GM19455 (cell line): ENCODE data around the gene NIP7.
"Not testable (repeated sequence)": the region's sequence is repeated elsewhere in the genome, so short reads cannot be mapped to it uniquely, and the experiment has no call there.

Source experiments
- ATAC-seq: cut with Tn5 transposase; IDR thresholded peaks from one replicate; pipeline ENCODE4 v1.9.1; 2021; ENCODE audit not compliant: unreplicated experiment

Gene NIP7

DNA sequence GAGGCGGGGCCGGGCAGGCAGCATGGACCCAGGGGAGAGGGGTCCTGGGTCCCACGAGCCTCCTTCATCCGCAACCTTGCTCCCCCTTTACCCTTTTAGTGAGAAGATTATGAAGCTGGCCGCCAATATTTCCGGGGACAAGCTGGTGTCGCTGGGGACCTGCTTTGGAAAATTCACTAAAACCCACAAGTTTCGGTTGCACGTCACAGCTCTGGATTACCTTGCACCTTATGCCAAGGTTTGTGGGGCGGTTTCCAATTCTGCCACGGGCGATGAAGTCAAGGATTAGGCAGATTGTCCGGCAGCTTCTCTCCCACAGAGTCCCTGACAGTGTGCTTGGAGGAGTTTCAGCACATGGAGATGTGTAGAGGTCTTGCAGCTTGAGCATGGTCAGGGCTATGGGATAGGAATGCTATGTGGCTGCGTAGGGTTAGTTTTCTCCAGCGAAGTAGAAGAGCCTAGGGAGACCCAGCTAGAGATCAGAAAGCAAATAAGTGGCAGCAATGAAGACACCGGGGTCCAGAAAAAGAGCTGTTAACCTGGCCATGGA lies 598 bp downstream of the NIP7 start:
- no peak for ATAC-seq

- ATAC-seq: no peak
Measured at GRCh38 chr16:69344171-69344570, 4.6 kb downstream of the NIP7 start.

- no peak for ATAC-seq
Measured at GRCh38 chr16:69345923-69346322, 6.4 kb downstream of the NIP7 start.

- no peak for ATAC-seq
Measured at GRCh38 chr16:69346683-69347082, 7.1 kb downstream of the NIP7 start.

DNA sequence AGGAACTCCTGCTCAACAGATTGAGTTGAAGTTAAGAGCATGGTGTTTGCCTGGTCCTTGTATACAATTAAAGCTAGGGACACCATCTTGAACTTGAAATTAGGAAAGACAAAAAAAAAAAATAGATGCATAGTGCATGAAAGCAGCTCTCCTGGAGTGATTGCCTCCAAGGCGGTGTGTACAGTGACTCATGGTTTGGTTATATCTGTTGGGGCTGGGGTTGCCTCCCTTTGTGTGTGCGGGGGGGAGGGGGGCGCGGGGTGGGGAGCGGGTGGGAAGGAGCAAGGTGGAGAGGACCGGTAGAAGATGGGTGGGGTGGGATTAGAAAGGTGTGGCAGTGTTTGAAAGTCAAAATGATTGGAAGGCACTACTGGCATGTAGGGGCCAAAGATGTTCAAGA lies 8.7 kb downstream of the NIP7 start:
- no peak for ATAC-seq

DNA sequence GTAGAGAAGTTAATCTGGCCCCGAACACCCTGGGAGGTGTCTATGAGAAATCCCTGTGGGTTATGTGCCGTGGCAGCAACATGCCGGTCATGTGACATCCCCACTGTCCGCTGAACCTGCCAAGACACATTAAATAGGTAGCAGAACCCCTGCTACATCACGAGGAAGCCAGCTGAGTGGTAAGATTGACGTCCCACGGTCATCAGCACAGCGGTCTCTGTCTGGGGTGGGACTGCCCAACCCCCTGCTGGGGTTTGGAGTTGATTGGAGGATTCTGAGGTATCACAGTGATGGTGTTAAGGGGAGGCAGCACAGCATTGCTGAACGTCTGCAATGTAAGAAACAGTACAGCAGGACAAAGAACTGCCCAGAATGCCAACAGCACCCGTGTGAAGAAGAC lies 10.0 kb downstream of the NIP7 start:
- no peak for ATAC-seq

- no peak for ATAC-seq
Measured at GRCh38 chr16:69350536-69351133, 11.1 kb downstream of the NIP7 start.

DNA sequence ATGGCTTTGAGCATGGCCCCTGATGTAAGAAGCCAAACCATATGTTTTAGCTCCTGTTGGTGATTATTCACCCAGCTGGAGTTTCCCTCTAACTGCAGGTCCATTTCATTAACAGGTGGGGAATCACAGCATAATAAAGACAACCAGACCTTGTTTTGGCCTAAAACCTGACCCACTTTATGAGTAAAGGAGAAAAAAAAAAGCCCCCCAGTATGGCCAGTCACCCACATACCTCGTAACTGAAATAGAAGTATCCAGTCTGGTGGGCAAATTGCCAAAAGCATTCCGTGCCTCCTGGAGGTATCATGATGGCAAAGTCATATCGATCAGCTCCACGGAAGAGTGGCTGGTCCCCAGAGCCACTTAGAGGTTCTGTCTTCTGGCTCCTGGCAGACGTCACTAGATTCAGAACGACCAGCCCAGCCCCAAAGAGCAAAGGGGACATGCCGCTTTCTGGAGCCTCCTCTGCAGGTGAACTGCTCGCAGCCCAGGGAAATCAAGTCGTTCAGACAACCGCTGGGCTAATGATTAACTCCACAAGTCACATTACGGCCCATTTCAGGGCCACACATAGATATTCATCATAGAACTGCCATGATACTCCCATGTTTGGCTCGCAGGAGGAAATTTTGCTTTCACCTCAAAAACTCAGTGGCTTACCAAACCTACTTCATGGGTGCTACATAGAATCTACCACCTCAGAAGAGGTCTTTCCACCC lies 11.9 kb downstream of the NIP7 start, which contains the start of gene TMED6:
Gene TMED6, minus strand, starts transcription at position 478 of the 719 bp plus-strand sequence. Its CDS starts 33 bp downstream, at position 445.
- ATAC-seq: no peak

GRCh38 chr16:69360070-69360469 lies 20.5 kb downstream of the NIP7 start:
- not testable (repeated sequence) for ATAC-seq

GRCh38 chr16:69363281-69363717 lies 23.7 kb downstream of the NIP7 start:
- no peak for ATAC-seq

GRCh38 chr16:69364088-69364487 lies 24.5 kb downstream of the NIP7 start:
- ATAC-seq: no peak

DNA sequence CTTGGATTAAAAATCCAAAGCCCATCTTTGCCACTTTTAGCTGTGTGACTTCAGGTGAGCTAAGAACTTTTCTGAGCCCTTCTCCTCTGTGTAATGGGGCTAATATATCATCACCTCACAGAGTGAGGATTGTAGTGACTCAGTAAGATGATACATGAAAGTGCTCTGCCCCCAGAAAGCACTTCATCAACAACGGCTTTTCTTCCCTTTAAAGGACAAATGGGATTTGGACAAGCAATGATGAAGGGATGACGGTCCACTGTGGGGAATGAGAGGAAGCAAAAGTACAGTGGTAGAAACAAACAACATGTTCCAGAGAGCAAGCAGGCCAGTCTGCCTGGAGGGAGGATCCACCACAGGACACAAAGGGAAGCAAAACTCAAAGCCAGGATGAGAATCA lies 26.3 kb downstream of the NIP7 start:
- no peak for ATAC-seq

DNA sequence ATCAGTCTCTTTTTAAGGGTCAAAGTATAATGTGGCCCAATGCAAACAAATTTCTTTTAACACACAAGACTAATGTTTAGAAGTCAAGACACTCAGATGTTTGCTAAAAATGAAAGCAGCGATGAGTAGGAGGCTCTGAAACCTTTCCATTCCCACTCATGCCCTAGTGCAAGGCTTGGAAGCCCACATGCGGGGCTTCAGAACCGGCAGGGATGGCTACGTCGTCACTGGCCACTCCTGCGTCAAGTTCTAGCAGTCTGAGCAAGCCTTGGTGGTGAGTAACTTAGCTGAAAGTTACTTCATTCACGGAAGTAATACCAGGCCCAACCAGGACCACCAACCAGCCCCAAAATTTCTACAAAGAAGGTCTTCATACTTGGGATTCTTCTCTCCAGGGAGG lies 26.9 kb downstream of the NIP7 start:
- no peak for ATAC-seq

GRCh38 chr16:69367980-69368379 lies 28.4 kb downstream of the NIP7 start:
- no peak for ATAC-seq

DNA sequence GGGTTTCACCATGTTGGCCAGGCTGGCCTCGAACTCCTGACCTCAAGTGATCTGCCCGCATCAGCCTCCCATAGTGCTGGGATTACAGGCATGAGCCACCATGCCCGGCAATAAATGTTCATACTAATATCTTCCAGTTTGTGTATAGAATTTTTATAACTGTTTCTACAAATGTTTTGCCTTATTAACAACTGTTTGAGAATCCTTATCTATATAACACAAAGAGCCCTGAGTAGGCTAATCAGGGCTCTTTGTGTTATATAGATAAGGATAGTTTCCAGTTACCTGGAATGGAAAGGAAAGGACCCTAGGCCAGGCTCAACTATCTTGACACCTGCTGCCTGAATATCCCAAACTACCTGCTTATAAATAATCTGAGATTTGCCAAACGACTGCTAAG lies 29.3 kb downstream of the NIP7 start:
- no peak for ATAC-seq

GRCh38 chr16:69371564-69371963 lies 32.0 kb downstream of the NIP7 start:
- no peak for ATAC-seq

DNA sequence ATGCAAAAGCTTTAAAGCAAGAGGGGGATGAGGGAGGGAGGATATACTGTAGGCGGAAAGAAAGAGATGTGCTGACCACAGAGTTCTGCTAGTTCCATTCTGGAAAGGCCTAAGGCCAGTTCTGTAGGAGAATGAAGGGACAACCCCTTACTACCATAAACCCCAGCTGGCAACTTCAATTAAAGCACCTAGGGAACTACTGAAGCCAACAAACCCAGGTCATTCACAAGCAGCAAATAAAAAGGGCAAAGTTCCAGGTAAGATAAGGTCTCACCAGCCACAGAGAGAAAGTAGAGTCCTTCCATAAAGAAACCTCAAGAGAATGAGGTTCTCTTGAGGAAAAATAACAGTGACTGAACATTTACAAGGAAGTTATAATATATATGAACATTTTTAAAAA lies 33.4 kb downstream of the NIP7 start:
- no peak for ATAC-seq

DNA sequence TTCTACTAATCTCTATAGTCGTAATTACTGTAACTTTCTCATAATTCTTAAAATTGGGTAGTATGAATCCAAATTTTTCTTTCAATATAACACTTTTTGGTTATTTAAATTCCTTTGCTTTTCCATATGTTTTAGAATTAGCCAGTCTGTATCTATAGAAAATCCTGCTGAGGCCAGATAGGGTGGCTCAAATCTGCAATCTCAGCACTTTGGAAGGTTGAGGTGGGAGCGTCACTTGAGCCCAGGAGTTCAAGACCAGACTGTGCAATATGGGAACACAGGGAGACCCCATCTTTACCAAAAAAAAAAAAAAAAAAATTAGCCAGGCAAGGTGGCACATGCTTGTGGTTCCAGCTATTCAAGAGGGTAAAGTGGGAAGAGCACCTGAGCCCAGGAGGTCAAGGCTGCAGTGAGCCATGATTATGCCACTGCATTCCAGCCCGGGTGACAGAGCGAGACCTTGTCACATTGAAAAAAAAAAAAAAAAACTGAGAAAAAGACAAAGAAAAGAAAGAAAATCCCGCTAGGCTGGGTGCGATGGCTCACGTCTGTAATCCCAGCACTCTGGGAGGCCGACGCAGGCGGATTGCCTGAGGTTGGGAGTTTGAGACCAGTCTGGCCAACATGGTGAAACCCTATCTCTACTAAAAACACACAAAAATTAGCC lies 37.0 kb downstream of the NIP7 start:
- ATAC-seq: no peak

DNA sequence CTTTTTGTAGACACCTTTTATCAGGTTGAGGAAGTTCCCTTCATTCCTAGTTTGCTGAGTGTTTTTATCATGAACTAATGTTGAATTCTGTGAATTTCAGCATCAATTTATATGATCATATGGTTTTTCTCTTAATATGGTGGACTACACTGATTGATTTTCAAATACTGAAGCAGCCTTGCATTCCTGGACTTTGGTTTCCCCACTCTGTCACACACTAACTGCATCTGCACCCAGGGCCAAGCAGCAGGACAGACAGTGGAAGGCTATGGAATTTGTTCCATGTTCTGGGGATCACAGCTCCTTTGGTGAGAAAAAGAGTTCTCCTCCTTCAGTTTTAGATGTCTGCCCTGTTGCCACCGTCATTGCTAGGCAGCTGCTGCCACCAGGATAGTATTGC lies 38.5 kb downstream of the NIP7 start:
- ATAC-seq: no peak

- no peak for ATAC-seq
Measured at GRCh38 chr16:69378760-69379159, 39.2 kb downstream of the NIP7 start.

DNA sequence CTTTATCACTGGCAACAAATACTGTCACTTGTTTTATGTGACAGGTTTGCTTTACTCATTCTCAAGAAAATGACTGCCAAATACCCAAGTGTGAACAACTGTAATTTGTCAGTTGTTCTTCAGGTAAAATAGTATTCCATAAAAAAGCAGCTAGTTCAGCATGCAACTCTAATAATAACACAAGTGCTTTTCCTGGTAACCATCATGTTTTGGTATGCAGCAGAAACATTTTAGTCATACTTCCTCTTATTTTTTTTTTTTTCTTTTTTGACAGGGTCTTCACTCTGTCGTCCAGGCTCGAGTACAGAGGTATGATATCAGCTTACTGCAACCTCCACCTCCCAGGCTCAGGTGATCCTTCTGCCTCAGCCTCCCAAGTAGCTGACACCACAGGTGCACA lies 41.7 kb downstream of the NIP7 start:
- ATAC-seq: no peak

- ATAC-seq: no peak
Measured at GRCh38 chr16:69382421-69382820, 42.8 kb downstream of the NIP7 start.
